ENCODE measurements around the gene FTO. TPM values are rescaled to one million over a fixed set of nuclear protein-coding genes. Genes with fewer than 3 reads are reported as not detected.

FTO gene
- total and polyA plus RNA-seq, 2 of the 8 experiments (the other 6 are each of a cell fraction or from before 2014, with no cell fraction given): 34.5 to 59.8 TPM

DNA sequence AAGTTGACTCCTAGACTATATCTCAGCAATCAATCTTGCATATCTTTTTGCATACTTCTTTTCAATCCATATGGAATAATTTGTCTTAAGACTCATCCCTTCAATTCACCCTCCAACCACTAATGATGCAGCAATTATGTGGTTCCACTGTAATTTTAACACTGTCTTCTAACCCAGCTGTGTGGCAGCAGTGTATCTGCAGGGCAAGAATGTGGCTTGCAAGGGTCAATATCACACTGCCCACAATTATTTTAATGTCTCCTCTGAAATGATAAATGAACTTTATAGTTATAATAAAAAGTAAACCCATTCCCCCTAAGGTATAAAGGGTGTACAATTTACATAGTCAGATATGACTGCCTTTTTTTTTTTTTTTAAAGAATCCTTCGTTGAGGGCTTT is 48.6 kb downstream of the FTO start:
- Histone ChIP-seq H2BK15ac (ENCODE audit: low read length) (no peak overlapping the region), H3K4me1 (replicated peaks in 1 of 4; ENCODE audit: control insufficient read depth in 3 of 4, insufficient read depth in 4 of 4, low read length in 3 of 4) (no peaks in the 10 kb centered on the region; a peak in 1 of 7 replicates), H2BK12ac (ENCODE audit: low read depth, low read length) (no peak overlapping the region), H2AFZ (ENCODE audit: low read length) (no peak overlapping the region), H4K8ac (ENCODE audit: extremely low read depth, insufficient read depth, low read length) (no peak overlapping the region), H4K5ac (ENCODE audit: insufficient read length, low read depth, low read length) (no peak overlapping the region), H3K36me3 (ENCODE audit: control insufficient read depth in 2 of 4, insufficient read depth in 4 of 4, low read length in 3 of 4) (no peaks in the 10 kb centered on the region), H3K9me3 (ENCODE audit: insufficient read depth in 2 of 2, low read depth in 1 of 2, low read length in 1 of 2) (no peaks in the 10 kb centered on the region), H3K27me3 (replicated peaks in 1 of 4; ENCODE audit: control insufficient read depth in 3 of 4, extremely low read depth in 1 of 4, insufficient read depth in 3 of 4, low read length in 3 of 4) (no peaks in the 10 kb centered on the region), H3K14ac (ENCODE audit: insufficient read length) (no peak overlapping the region), H3K79me1 (ENCODE audit: low read depth, low read length) (no peaks in the 10 kb centered on the region; the same call in 1 of the 2 replicates), H2BK5ac (ENCODE audit: low read depth, low read length) (no peak overlapping the region), H3K4ac (replicated peaks; ENCODE audit: insufficient read length, low read depth, low read length) (no peak overlapping the region), H3K23ac (ENCODE audit: insufficient read length) (no peak overlapping the region), H2BK120ac (replicated peaks; ENCODE audit: low read depth, low read length) (no peak overlapping the region), H3K18ac (ENCODE audit: extremely low read depth, low read length) (no peak overlapping the region), H3K9ac (replicated peaks in 1 of 4; ENCODE audit: extremely low read depth in 1 of 4, low read depth in 3 of 4, low read length in 3 of 4) (no peak overlapping the region), H4K91ac (replicated peaks; ENCODE audit: insufficient read length, low read length) (no peak overlapping the region), H3K4me2 (ENCODE audit: insufficient read depth in 1 of 2, low read depth in 2 of 2, low read length in 2 of 2) (no peak overlapping the region), H3K4me3 (ENCODE audit: extremely low read depth in 1 of 4, insufficient read depth in 2 of 4, low read depth in 3 of 4, low read length in 4 of 4) (no peak overlapping the region), H4K20me1 (replicated peaks in 1 of 2; ENCODE audit: control insufficient read depth in 1 of 2, insufficient read depth in 2 of 2, low read length in 2 of 2) (no peaks in the 10 kb centered on the region), H2BK20ac (ENCODE audit: low read length) (no peak overlapping the region), H2AK5ac (ENCODE audit: low read depth, low read length) (no peak overlapping the region), H3K27ac (ENCODE audit: low read depth, low read length) (no peak overlapping the region), H3K56ac (replicated peaks; ENCODE audit: insufficient read length, low read depth, low read length) (no peak overlapping the region), H3K79me2 (ENCODE audit: control insufficient read depth in 1 of 2, insufficient read depth in 2 of 2, low read length in 2 of 2) (peaks cover 0 to 14% of the 10 kb centered on the region in 2 experiments; a peak in 2 of 4 replicates), H3K23me2 (ENCODE audit: low read depth, low read length) (no peaks in the 10 kb centered on the region)
- ChIA-PET POLR2A (ENCODE audit: partially characterized antibody) (no interaction called here), CTCF (ENCODE audit: partially characterized antibody) (interaction anchor here (0.6 to 3.5 kb wide), 2 partner anchors 10 to 186 kb away, joined by 4 to 48 read pairs; no protein-coding TSS in a partner anchor)
- 92% methylated on average over 1 of the region's 1 CpG; no CpG with 5 or more reads in 1 of the 2 experiments for WGBS, 2 experiments (ENCODE audit: extremely low coverage in 1 of 2, insufficient coverage in 1 of 2, insufficient read length in 1 of 2, insufficient replicate concordance in 2 of 2, low coverage in 1 of 2, low lambda C conversion rate in 2 of 2, missing lambda C conversion rate in 1 of 2)
- FAIRE-seq (no peak), DNase-seq (ENCODE audit: low read depth in 1 of 2, low spot score in 2 of 2) (no peak)
- TF ChIP-seq HDAC6 (IDR thresholded peaks at IDR 0.05; ENCODE audit: low read depth, low read length) (no peak), KDM4A (IDR thresholded peaks at IDR 0.05; ENCODE audit: low read depth, low read length, severe bottlenecking) (no peak)

All from H1 (cell line).